NCI-H2196 treated with DMSO at 0.1 percent for 48 hours (cell line): Measurements from ENCODE around the gene ACTN3.
A peak's percentile ranks its signal among the peaks of the same experiment; 100 is the strongest.
"Not testable (repeated sequence)": the region's sequence is repeated elsewhere in the genome, so short reads cannot be mapped to it uniquely, and the experiment has no call there.

ENCODE experiments used
- DNase-seq: peaks from one replicate; lab custom pipeline; 2025; ENCODE audit not compliant: unreplicated experiment; lab: John Stamatoyannopoulos, UW

The ACTN3 gene

GRCh38 chr11:66544952-66545351, 1.8 kb upstream of the ACTN3 start:
- not testable (repeated sequence) for DNase-seq

- DNase-seq = peak; percentile 94
Observed at GRCh38 chr11:66545701-66546367, 869 bp upstream of the ACTN3 start, which contains the start of gene ZDHHC24. ZDHHC24 (minus strand) TSS chr11:66546048; CDS start chr11:66546003, 45 bp downstream.

DNA sequence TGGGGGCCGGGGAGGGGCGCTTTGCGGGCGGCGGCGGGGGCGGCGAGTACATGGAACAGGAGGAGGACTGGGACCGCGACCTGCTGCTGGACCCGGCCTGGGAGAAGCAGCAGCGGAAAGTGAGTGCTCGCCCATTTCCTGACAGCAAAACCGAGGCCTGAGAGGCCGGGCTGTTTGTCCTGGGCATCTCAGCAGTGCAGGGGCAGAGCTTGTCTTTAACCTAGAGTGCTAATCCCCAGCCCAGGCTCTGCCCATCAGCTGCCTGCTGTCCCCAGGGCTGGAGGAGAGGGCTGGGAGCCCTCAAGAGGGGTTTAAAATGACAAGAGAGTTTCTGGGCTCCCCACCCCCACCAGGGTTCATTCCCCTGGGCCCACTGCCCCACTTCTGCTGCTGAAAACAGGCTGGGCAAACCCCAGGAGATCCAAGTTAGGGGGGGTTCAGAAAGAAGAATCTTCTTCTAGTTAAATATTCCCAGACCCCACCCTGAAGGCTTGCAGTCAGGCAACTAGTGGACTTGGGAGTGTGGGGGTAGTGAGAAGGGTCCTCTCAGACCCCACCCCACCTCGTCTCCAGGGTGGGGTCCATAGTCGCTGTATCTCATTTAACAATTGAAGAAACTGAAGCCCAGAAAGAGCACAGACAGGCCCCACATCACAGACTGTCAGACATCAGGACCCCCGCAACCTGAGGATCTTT, 411 bp downstream of the ACTN3 start:
- no peak for DNase-seq

DNA sequence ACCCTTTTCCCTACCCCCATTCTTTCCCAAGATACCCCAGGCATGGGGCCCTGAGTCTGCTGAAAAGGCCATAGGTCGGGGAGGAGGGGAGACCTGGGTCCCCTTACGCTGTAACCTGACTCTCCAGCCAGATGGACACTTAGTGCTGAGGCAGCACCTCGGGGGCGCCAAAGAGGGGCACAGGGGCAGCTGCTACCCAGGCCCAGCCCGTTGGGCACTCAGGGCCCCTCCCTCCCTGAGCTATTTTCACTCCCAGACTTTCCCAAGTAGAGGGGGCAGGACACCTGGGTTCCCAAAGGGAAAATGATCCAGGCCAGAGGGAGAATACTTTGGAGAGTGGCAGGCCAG, 933 bp downstream of the ACTN3 start:
- no peak for DNase-seq

DNA sequence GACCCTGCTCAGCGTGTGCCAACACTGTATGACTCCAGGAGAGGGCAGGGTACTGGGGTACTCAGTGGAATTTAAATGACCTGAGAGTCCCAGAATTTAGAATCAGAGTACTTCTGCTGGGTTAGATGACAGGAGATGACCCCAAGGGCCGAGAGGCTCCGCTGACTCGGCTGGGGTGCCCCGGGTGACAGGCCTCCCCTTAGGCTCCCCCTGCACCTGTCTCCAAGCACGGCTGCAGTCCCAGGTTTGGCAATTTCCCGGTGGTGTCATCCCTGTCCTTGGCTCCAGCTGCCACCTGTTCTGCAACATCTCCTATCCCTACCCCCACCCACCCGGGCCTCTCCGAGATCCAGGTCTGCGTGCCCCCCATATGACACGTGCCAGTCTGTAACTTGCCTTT, 1.3 kb downstream of the ACTN3 start:
- DNase-seq = no peak

- no peak for DNase-seq
Observed at GRCh38 chr11:66548774-66549630, 2.3 kb downstream of the ACTN3 start.

DNA sequence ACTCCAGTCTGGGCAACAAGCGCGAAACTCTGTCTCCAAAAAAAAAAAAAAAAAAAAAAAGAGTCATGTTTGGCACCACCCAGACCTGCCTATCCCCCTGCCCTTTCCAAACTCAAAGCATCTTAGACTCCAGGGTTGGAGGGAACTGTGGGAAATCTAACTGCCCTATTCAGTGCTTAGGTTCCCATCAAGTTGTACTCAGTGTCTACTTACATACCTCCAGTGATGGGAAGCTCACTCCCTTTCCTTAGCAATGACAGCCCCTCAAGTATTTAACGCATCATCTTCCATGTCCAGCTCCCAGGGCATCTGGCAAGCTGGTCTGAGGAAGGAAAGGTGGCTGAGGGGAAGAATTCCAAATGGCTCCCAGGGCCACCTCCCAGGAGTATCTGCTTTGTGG, 3.0 kb downstream of the ACTN3 start:
- no peak for DNase-seq

DNA sequence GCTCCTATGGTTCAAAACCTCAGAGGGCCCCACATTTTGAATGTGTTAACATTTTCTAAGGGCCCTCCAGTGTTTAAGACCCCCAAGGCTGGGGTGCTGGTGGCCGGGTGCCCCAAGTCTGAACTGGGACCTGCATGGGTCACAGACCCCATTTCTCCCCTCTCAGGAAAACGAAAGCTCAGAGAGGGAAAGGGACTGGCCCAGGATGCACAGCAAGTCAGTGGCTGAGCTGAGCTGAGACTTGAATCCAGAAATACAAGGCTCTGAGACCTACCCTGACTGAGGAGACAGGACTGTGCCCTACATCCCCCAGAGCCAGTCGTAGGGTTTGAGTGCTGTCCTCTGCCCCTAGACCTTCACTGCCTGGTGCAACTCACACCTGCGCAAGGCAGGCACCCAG, 4.2 kb downstream of the ACTN3 start:
- no peak for DNase-seq

GRCh38 chr11:66554602-66555001, 7.9 kb downstream of the ACTN3 start:
- no peak for DNase-seq

GRCh38 chr11:66555416-66555815, 8.7 kb downstream of the ACTN3 start:
- no peak for DNase-seq

DNA sequence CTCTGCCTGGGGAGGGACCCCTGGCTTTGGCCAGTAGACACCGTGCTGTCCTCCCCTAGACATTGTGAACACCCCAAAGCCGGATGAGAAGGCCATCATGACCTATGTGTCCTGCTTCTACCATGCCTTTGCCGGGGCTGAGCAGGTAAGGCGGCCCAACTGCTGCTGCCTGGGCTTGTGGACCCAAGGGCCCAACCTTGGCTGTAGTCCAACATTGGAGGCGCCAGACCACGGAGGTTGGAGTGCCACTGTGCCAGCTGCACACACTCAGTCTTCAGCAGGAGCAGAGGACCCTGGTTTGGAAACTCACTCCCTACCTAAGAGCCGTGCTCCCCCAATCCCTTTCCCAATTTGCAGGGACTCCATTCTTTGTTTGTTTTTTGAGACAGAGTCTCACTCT, 9.4 kb downstream of the ACTN3 start:
- peak; percentile 22 for DNase-seq

DNA sequence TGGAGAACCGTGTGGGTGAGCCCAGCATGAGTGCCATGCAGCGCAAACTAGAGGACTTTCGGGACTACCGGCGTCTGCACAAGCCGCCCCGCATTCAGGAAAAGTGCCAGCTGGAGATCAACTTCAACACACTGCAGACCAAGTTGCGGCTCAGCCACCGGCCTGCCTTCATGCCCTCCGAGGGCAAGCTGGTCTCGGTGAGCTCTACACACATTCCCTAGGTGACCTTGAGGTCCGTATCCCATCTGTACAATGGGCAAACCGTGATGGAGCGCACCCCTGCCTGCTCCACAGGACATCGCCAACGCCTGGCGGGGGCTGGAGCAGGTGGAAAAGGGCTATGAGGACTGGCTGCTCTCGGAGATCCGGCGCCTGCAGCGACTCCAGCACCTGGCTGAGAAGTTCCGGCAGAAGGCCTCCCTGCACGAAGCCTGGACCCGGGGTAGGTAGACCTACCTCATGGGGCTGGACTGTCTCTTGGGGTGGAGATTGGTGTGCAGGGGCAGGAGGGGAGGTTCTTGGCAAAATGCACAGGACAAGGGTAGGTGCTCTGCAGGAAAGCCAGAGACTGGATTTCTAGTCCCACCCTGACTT, 11.1 kb downstream of the ACTN3 start:
- DNase-seq = no peak

GRCh38 chr11:66559142-66559865, 12.6 kb downstream of the ACTN3 start:
- no peak for DNase-seq

- no peak for DNase-seq
Observed at GRCh38 chr11:66559866-66560676, 13.4 kb downstream of the ACTN3 start.

DNA sequence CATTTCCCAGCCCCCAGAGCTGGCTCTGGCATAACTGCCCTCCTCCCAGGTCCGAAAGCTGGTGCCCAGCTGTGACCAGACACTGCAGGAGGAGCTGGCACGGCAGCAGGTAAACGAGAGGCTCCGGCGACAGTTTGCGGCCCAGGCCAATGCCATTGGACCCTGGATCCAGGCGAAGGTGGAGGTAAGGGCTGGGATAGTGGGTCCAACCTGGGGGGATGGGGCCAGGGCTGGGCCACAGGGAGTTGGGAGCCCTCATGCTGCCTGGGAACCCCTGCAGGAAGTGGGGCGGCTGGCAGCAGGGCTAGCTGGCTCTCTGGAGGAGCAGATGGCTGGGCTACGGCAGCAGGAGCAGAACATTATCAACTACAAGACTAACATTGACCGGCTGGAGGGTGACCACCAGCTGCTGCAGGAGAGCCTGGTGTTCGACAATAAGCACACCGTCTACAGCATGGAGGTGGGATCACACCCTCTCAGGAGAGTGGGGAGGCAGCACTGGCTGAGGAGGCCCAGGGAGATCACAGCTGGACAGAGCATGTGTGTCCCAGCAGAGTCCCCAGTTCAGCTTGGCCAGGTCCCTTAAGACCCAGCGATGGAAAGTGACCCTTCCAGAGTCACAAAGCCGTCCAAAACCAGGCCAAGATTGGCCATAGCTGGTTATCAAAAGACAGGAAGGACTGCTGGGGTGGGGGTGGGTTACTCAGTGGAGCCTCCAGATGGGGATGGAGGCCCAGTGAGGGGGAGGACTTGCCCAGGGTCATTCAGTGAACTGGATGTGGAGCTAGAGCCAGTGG, 14.7 kb downstream of the ACTN3 start:
- DNase-seq = no peak

DNA sequence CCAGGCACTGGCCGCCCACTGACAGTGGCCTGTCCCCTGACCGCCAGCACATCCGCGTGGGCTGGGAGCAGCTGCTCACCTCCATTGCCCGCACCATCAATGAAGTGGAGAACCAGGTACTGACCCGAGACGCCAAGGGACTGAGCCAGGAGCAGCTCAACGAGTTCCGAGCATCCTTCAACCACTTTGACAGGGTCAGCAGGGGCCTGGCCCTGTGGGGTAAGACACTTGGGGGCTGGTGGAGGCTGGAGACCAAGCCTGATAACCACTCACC, 15.2 kb downstream of the ACTN3 start:
- DNase-seq = no peak

DNA sequence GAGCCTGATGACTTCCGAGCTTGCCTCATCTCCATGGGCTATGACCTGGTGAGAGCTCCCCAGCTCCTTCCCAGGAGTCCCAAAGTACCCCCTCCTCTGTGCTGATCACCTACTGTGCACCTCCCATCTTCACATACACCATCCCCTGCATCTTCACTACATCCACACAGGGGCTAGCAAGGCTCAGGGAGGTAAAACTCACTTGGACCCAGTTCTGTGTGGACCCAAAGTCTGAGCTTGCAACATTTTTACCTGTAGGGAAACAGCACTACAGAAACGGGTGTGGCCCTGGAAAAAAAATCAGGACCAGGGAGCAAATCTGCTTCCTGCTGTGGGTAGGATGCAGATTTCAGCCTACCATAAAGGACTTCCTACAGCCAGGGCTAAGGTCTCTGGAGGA, 15.6 kb downstream of the ACTN3 start:
- DNase-seq = no peak

- DNase-seq = no peak
Observed at GRCh38 chr11:66562907-66563583, 16.3 kb downstream of the ACTN3 start.

DNA sequence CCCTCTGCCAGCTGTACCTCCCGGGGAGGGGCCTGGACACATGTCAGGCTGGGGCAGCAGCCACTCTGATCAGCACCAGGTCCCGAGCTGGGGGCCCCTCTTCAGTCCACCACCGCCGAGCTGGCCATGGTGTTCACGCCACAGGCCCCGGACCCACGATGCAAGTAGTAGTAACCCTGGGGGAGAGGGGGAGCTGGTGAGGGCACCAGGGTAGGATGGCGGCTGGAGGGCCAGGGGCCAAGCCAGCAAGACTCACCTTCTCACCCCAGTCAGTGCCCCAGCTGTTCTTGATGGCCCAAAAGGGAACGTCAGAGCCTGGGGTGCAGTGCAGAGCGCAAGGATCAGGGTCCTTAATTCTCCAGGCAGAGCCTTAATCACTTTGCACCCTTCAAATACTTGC, 17.1 kb downstream of the ACTN3 start:
- no peak for DNase-seq
